ENCODE results near the gene LNP1. TPM values are rescaled to one million over a fixed set of nuclear protein-coding genes. Genes with fewer than 3 reads are reported as not detected.
"Not testable (repeated sequence)": the region's sequence is repeated elsewhere in the genome, so short reads cannot be mapped to it uniquely, and the experiment has no call there.

LNP1 gene, protein sequence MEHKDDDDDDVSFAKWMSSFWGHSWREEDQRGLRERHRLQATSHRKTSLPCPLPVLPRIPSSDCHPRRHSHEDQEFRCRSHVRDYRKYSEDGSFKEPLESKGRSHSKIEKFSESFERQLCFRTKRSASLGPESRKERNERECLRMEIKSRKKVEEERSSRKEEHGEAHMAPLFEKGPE
- total RNA-seq: 1 to 10 TPM in 1 of 4 donors, under 1 TPM in 2, not detected in 1; 0.27 to 2.2 (median 0.40) TPM

GRCh38 chr3:100400780-100401673 is at the start of gene LNP1, which contains the start of gene TOMM70:
TSS of gene LNP1 (plus strand) at chr3:100401539. CDS start at chr3:100429730, 28,191 bp downstream.
TSS of gene TOMM70 (minus strand) at chr3:100401089. CDS start at chr3:100400949, 140 bp downstream.
- peak; percentile 98 for DNase-seq
- H3K36me3 ChIP-seq: no peaks in the 10 kb centered on the region
- in situ Hi-C loops (cut with MboI; ENCODE audit: low pct_ligation_motif_present in 1 of 4, low pct_unique_long_range_greater_than_20kb in 1 of 4, low sequenced_read_pairs in 3 of 4) (no loop called here), intact Hi-C loops (cut with DNase I; ENCODE audit: low total_unique reads) (no loop called here)
- peaks cover 10 to 59% (median 35%) of the 10 kb centered on the region in 4 donors for H3K4me1 ChIP-seq
- H3K4me3 ChIP-seq: peak within 1 kb of the TSS; percentile 85 to 99 (median 93)
- H3K27ac ChIP-seq: peak within 1 kb of the TSS; percentile 94 to 97 (median 96)
- no peaks in the 10 kb centered on the region for H3K9me3 ChIP-seq
- H3K27me3 ChIP-seq: no peaks in the 10 kb centered on the region
- WGBS, 2 donors (ENCODE audit: low coverage in 1 of 2): 0% methylated on average over 8 to 50 of the region's 64 CpGs
- TF ChIP-seq POLR2A (IDR thresholded peaks at IDR 0.05): peak; percentile 55
- TF ChIP-seq EP300 (IDR thresholded peaks at IDR 0.05; ENCODE audit: low read depth): no peak
- TF ChIP-seq POLR2AphosphoS5 (IDR thresholded peaks at IDR 0.05): peak; percentile 87 to 89 (median 88)

DNA sequence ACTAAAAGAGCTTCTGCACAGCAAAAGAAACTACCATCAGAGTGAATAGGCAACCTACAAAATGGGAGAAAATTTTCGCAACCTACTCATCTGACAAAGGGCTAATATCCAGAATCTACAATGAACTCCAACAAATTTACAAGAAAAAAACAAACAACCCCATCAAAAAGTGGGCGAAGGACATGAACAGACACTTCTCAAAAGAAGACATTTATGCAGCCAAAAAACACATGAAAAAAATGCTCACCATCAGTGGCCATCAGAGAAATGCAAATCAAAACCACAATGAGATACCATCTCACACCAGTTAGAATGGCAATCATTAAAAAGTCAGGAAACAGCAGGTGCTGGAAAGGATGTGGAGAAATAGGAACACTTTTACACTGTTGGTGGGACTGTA is 49.6 kb upstream of the LNP1 start:
- 71% methylated on average over 1 of the region's 2 CpGs; no CpG with 5 or more reads in 1 of the 2 donors for WGBS, 2 donors (ENCODE audit: low coverage in 1 of 2)
- H3K27ac ChIP-seq; H3K4me1 ChIP-seq; H3K4me3 ChIP-seq; in situ Hi-C loops (cut with MboI; ENCODE audit: low pct_ligation_motif_present in 1 of 4, low pct_unique_long_range_greater_than_20kb in 1 of 4, low sequenced_read_pairs in 3 of 4); H3K9me3 ChIP-seq; DNase-seq; H3K27me3 ChIP-seq; intact Hi-C loops (cut with DNase I; ENCODE audit: low total_unique reads): not testable (repeated sequence)
- H3K36me3 ChIP-seq: peaks cover 0 to 30% (median 14%) of the 10 kb centered on the region in 4 donors

GRCh38 chr3:100352296-100353231 is 48.8 kb upstream of the LNP1 start:
- DNase-seq: no peak
- intact Hi-C loops (cut with DNase I; ENCODE audit: low total_unique reads) (no loop called here), in situ Hi-C loops (cut with MboI; ENCODE audit: low pct_ligation_motif_present in 1 of 4, low pct_unique_long_range_greater_than_20kb in 1 of 4, low sequenced_read_pairs in 3 of 4) (no loop called here)
- Histone ChIP-seq H3K36me3 (peaks cover 0 to 30% (median 14%) of the 10 kb centered on the region in 4 donors), H3K4me3 (no peak overlapping the region), H3K27ac (no peak overlapping the region), H3K9me3 (no peaks in the 10 kb centered on the region), H3K4me1 (no peaks in the 10 kb centered on the region), H3K27me3 (no peaks in the 10 kb centered on the region)
- WGBS, 2 donors (ENCODE audit: low coverage in 1 of 2): 97 to 100% methylated on average over 5 to 10 of the region's 10 CpGs
- TF ChIP-seq CTCF (IDR thresholded peaks at IDR 0.05): no peak
- no peak for TF ChIP-seq POLR2AphosphoS5 (IDR thresholded peaks at IDR 0.05)
- TF ChIP-seq POLR2A (IDR thresholded peaks at IDR 0.05): no peak
- TF ChIP-seq EP300 (IDR thresholded peaks at IDR 0.05; ENCODE audit: low read depth): no peak

- no peaks in the 10 kb centered on the region for H3K9me3 ChIP-seq
- WGBS, 2 donors (ENCODE audit: low coverage in 1 of 2): 88 to 96% methylated on average over 3 of the region's 3 CpGs
- peaks cover 0 to 19% (median 8%) of the 10 kb centered on the region in 4 donors for H3K36me3 ChIP-seq
- in situ Hi-C loops (cut with MboI; ENCODE audit: low pct_ligation_motif_present in 1 of 4, low pct_unique_long_range_greater_than_20kb in 1 of 4, low sequenced_read_pairs in 3 of 4): no loop called here
- no peak for TF ChIP-seq POLR2AphosphoS5 (IDR thresholded peaks at IDR 0.05)
- TF ChIP-seq EP300 (IDR thresholded peaks at IDR 0.05; ENCODE audit: low read depth): no peak
- TF ChIP-seq CTCF (IDR thresholded peaks at IDR 0.05): no peak
- TF ChIP-seq POLR2A (IDR thresholded peaks at IDR 0.05): no peak
- H3K4me1 ChIP-seq: no peaks in the 10 kb centered on the region
- H3K4me3 ChIP-seq: no peak overlapping the region
- no peak overlapping the region for H3K27ac ChIP-seq
- H3K27me3 ChIP-seq: no peaks in the 10 kb centered on the region
- DNase-seq: no peak
- intact Hi-C loops (cut with DNase I; ENCODE audit: low total_unique reads): no loop called here
These were observed 46.5 kb upstream of the LNP1 start for GRCh38 chr3:100354850-100355249.
